Sigmoid colon (tissue), 4 donors: ENCODE data around the gene AP1G1.

Source experiments
- CTCF ChIP-seq, 4 experiments: fragments of 450-650 bp in 3 of 4; fragments of 200-600 bp in 1 of 4; IDR thresholded peaks; one replicate each; pipeline ENCODE4 v1.5.1; 2016 to 2019; ENCODE audit warnings: antibody characterized with exemption in 4 of 4, mild to moderate bottlenecking in 3 of 4, moderate library complexity in 2 of 4
- POLR2A ChIP-seq, 2 donors: fragments of 450-650 bp; IDR thresholded peaks; one replicate each; pipeline ENCODE4 v1.6.1; 2016; ENCODE audit warnings: antibody characterized with exemption in 2 of 2, mild to moderate bottlenecking in 2 of 2, moderate library complexity in 2 of 2
- POLR2AphosphoS5 ChIP-seq, 4 donors: sonication (generic); formaldehyde crosslinking; IDR thresholded peaks; one replicate each; pipeline ENCODE4 v1.6.1; 2017; ENCODE audit warnings: antibody characterized with exemption in 4 of 4

DNA sequence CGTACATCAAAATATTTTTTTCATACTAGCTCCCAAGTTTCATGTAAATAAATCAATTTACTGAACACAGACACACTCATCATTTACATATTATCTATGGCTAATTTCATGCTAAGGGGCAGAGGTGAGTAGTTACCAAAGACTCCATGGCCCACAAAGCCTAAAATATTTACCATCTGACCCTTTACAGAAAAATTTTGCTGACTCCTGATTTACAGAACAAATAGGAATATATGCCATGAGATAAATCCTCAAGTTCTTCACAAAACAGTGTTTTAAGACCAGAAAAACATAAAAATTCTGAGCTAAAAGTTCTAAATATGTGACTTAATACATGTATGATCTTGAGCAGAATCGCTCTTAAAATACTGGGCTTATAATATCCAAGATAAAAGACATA, 47.5 kb downstream of the AP1G1 start:
- TF ChIP-seq CTCF (IDR thresholded peaks at IDR 0.05) (no peak), POLR2A (IDR thresholded peaks at IDR 0.05) (no peak), POLR2AphosphoS5 (IDR thresholded peaks at IDR 0.05) (no peak)
